HG03045 (cell line): ENCODE data around the gene MPRIP.
"Not testable (repeated sequence)": the region's sequence is repeated elsewhere in the genome, so short reads cannot be mapped to it uniquely, and the experiment has no call there.

Source experiments
- ATAC-seq: cut with Tn5 transposase; IDR thresholded peaks from one replicate; pipeline ENCODE4 v1.9.1; 2021; ENCODE audit warnings: mild to moderate bottlenecking, moderate library complexity; ENCODE audit not compliant: unreplicated experiment

The MPRIP gene

DNA sequence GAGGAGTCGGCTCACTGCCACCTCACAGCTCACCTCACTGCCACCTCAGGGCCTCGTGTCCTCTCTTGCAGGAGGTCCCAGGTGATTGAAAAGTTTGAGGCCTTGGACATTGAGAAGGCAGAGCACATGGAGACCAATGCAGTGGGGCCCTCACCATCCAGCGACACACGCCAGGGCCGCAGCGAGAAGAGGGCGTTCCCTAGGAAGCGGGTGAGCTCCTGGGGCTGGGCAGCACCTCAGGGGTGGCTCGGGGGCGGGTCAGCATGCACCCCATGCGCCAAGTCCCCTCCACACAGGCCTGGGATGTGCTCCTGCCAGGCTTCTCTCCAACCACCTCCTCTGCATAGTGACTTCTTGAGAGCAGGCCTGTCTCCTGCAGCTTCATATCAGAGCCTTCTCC lies 100.3 kb downstream of the MPRIP start:
- no peak for ATAC-seq

DNA sequence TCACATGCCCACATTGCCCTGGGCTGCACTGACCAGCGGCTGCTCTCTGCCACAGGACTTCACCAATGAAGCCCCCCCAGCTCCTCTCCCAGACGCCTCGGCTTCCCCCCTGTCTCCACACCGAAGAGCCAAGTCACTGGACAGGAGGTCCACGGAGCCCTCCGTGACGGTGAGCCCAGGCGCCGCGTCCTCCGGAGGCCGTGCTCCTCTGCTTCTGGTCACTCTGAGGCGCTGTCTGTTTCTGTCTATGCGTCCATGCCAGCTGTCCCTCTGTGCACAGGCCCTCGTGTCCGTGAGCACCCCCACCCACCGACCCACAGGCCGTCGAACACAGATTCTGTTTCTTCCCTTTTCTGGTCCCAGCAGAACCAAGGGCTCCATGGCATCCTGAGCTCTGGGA lies 101.2 kb downstream of the MPRIP start:
- no peak for ATAC-seq

DNA sequence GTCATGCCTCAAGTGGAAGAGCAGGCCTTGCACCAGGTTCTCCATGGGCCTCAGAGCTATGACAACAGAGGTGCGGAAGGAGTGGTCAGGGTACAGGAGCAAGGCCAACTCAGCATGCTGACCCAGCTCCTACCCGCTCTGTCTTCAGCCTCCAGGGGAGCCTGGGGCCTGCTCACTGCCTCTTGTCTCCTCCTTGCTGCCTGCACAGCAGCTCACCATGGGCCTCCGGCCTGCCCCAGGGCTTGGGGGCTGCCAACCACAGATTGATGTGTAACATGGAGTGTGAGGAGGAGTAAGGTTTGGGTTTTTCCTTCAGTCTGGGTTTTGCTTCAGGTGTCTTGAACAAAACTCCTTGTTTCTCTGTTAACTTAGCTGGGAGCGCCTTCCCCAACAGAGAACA lies 101.8 kb downstream of the MPRIP start:
- no peak for ATAC-seq

DNA sequence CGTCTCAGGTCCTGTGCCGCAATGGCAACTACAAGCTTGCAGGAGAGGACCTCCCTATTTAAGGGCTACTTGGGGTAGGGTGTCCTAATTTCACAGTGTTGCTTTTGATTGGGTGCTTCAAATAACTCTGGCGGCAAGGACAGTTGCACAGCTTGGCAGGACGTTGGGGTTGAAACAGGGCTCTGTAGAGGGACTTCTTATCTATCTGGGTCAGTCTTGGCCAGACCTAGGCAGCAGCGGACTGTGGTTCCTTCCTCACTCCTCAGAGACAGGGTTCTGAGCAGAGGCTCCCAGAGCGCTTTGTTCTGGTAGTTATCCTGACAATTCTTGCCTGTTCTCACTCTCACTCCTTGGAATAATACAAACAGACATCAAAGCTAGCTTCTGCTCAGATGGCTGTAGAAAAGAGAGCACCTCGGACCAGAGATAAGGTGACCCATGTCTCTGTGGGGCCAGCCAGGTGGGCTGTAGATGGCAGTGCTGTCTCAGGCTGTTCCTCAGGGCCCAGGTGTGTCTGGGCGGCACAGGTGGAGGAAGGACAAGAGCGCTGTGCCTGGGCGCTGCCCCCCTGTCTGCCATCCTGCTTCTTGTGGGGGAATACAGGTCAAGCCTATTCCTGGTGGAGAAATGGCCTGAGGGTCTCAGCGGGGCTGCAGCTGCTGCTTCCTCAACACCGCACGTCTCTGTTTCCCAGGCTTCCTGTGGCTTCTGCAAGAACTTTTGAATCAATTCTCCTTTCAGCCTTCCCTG lies 102.8 kb downstream of the MPRIP start:
- no peak for ATAC-seq

DNA sequence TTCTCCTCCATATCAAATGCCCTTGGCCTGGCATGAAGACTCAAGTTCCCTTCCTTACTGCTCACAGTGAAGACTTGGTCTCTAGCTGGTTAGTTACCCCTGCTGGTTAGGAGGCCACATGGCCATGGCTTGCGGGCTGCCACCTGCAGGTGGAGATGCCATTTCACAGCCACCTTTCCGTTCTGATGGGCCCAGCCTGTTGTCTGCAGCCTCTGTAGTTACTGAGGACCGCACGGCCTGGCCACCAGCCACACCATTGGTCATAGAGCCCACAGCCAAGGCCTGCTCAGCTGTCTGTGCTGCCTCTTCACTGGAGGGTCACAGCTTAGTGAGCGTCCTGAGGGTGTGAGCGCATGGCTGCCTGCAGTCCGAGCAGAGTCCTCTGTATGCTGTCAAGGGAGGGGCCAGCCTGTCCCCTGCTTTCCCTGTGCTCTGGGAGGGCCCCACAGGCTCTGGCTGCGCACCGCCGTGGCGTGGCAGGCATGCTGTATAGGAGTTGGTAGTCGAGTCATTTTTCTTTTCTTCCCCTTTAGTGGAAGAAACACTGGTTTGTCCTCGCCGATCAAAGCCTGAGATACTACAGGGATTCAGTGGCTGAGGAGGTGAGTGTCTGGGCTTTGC lies 104.6 kb downstream of the MPRIP start:
- no peak for ATAC-seq

DNA sequence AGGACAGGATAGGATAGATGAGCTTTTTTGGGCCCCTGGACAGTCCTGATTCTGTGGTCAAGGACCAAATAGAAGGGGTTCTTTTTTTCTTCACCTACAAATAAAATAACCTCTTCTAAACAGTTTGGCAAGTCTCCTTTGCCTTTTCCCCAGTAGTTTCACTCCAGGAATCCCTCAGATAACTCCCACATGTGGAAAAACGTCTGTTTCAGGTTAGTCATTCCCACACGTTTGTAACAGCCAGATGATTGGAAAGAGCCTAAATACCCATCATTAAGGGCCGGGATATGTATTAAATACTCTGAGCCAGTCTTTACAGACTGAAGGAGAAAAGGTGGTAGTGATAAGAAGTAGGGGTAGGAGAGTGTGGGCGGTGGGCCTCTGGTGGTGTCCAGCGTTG lies 105.6 kb downstream of the MPRIP start:
- no peak for ATAC-seq

DNA sequence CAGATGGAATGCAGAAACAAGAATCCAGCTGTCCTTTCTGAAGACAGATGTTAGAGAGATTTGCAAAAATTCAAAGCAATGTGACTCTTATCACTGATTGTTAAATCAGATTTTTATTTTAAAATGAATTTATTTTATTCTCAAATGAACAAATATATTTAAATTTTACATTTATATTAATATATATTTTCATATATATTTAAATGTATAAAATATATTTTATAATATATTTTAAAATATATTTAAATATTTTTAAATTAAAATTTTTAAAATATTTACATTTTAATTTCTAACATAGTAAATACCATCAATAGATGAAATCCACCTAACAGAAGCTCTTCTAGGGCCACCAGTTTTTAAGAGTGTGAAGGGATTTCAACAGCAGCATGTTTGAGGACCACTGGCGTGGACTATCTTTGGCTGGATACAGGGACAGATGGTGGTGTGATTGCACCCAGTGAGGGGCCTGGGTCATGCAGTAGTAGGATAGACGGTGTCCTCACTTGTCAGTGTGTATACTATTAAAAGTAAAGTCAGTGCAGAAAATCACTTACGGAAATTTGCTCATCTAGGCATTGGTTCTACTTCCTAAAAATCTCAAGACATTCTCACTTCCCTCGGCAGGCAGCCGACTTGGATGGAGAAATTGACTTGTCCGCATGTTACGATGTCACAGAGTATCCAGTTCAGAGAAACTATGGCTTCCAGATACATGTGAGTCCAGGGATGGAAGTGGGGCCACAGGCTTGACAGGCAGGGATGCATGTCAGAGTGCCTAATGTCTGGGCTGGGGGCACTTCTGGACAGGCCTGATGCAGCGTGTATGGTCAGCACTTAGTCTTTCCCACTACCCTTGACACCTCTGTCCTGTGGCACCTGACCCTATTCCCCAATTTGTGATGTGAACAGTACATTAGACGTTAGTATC lies 107.5 kb downstream of the MPRIP start:
- ATAC-seq = no peak

DNA sequence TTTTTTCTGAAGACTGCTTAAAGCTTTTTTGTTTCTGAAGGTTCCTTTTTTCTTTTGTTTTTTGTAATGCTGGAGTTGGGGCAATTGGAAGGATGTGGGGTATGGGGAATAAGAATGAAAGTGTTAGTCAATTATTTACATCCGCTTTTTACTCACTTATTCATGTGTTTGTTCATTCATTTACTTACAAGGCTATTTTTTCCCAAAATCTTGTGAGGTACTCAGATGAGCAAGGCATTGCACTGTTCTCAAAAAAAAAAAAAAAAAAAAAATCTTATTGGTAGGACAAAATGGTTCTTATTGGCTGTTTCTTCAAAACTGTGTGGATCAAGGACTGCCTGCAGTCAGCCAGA lies 108.2 kb downstream of the MPRIP start:
- ATAC-seq = no peak

DNA sequence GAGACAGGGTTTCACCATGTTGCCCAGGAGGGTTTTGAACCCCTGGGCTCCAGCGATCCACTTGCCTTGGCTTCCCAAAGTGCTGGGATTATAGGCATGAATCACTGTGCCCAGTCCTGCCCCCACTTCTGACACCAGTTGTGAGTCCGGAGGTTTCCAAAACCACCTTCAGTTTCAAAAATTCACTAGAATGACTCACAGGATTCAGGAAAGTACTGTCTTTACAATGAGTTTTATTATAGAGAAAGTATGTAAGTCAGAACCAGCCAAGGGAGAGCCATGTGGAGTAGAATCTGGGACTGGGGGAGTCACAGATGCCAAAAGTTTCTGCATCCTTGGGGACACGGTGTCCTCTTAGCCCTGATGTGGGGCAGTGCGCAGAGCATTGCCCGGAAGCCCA lies 108.8 kb downstream of the MPRIP start:
- no peak for ATAC-seq

DNA sequence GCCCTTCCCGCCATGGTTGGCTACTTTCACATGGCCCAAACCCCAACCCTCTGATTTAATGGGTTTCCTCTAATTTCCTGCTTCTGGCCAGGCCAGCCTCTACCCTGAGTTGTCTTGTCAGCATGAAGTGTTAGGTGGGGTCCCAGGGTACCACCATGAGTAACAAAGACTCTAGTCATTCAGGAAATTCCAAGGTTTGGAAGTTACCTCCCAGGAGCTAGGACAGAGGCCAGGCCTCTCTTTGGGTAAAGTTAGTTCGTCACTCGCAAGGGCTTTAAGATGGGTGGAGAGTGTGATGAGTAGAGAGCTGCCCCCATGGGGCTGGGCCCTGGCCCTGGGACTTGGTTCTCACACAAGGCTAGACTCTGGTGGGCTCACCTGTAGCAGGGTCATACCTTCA lies 109.3 kb downstream of the MPRIP start:
- ATAC-seq = no peak

DNA sequence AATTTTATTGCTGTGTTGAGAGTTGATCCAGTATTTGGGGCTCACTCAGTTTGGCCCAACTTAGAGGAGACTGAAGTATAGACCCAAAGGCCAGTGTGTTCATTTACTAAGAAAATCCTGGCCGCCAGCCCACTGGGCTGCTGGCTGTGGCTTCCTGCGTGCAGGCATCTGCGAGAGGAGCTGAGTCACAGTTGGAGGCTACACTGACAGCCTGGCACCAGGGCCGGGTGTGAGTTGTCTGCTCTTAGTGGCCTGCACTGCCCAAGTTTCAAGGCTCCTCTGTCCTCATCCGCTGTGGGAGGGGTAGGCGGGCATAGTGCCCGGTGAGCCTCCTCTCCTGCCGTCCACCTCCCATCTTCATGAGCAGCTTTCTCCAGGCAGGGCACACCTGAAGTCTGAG lies 109.7 kb downstream of the MPRIP start:
- no peak for ATAC-seq

DNA sequence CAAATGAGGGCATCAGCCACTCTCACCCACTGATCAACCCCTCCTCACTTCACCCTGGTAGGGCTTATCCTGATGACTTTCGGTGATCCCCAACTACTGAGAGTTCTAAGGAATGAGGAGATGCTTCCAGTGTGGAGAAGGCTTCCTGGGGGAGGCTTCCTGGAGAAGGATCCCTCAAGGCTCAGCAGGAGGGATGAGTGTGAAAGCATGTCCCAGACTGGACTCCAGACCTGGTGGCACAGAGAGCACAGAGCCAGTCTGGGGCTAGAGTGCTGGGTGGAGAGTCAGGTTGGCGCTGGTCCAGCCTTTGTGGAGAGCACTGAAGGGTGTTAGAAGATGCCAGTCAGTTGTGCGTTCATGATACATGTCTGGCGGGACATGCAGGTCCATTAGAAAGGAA lies 110.1 kb downstream of the MPRIP start:
- ATAC-seq = no peak

DNA sequence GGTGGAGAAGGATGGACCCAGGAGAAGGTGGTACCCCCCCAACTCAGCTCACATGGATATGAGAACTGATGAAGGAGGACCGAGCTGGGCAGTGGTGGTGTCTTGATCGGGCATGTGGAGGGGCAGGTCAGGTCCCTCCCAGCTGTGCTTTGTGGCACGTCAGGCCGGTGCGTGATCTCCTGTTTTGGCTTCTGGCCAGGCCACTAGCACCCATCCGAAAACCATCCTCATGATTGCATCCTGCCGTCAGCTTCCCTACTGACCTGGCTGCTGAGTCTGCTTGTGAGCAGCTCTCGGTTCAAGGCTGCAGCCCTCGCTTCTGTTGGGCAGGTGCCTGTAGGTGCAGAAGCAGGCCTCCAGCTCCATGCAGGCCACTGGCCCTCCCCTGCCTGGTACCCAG lies 110.8 kb downstream of the MPRIP start:
- no peak for ATAC-seq

DNA sequence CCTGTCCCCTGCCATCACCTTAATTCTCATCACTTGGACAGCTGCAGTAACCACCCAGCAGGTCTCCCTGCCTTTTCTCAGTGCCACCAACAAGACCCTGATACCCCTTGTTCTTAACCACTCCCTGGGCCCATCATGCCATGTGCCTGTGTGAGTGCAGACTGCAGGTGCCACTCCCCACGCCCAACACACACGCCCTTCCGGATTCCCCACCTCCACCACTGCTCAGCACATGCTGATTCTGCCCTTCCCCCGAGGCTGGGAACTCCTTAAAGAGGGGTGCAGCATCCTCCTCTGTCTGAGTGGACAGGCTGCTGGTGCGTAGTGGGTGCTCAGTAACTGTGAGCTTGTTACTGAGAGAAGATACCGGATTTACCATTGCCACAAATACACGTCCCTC lies 111.5 kb downstream of the MPRIP start:
- ATAC-seq = no peak

DNA sequence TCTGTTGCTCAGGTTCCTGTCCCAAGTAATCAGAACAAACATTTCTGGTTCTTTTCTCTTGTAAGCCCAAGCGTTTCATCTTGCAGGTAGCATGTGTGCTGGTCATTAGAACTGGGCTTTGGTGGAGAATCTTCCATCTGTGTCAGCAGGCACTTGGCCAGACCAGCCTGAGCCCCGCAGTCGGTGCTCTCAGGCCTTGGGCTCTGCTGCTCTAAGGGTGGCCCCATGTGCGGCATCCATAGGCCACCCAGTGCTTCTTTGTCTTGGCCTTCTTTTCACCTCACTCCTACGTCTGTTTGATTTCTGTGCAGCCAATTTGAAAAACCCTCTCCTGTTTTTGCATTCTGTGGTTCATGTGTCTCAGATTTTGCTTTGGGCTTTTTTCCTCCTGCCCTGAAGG lies 112.3 kb downstream of the MPRIP start:
- no peak for ATAC-seq

DNA sequence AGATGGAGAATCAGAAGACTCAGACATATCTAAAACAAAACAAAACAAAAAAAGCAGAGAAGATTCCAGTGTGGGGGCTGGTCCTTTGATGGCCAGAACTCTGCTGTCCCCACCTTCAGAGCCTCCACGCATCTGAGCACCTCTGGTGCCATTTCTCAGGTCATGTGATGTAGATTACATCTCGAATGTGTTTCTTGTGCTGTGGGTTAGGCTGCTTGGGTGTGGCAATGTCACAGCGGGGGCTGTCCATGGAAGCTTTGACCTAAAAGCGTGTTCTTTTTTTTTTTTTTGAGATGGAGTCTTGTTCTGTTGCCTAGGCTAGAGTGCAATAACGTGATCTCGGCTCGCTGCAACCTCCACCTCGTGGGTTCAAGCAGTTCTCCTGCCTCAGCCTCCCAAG lies 112.7 kb downstream of the MPRIP start:
- ATAC-seq = no peak

DNA sequence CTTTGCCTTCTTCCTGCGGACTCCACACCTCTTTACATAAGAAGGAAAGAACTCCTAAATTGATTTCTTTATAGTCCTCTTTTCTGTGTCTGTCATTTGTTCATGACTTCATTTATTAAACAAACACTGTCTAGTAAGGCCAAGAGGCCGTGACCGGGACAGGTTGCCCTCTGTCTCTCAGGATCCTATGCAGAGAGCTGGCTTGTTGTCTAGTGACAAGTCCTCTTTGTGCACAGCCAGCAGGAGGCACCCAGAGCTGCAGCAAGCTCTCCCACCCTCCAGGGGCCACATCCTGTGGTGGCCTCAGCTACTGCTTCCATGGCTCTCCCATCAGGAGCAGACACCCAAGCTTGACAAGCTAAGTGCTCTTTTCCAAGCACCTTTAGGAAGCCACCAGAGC lies 113.3 kb downstream of the MPRIP start:
- ATAC-seq = no peak

DNA sequence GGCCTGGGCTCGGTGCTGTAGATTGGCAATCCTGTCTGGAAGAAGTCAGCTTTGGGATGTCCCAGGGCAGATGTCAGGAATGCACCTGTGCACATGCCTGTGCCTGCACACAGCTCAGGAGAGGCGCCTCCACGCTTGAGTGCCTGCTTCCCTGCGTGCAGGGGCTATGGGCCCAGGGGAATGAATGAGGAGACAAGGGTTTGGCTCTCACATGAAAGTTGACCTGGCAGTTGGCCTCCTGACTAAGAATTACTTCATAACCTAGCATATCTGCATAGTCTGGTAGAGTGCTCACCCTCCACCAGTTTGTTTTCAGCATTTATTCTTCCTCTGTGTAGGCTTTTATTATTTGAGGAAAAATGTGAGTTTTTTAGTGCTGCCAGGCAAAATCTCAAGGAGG lies 113.8 kb downstream of the MPRIP start:
- no peak for ATAC-seq

DNA sequence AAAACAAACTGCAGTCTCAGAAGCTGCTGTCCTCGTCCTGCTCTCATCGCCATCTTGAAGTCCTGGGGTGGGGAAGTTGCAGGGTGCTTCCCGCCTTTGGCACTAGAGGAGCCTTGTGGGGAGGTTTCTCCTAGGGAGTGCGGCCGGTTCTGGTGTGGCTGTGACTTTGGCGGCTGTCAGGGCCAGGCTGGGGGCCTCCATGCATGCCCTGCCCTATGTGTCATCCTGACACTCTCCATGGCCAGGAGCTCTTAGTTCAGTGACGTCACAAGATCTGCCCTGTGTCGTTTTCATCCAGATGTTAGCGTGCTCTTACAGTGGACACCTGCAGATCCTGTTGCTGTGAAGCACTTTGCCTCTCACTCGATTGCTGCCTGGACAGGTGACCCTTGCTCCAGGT lies 114.3 kb downstream of the MPRIP start:
- ATAC-seq = no peak

DNA sequence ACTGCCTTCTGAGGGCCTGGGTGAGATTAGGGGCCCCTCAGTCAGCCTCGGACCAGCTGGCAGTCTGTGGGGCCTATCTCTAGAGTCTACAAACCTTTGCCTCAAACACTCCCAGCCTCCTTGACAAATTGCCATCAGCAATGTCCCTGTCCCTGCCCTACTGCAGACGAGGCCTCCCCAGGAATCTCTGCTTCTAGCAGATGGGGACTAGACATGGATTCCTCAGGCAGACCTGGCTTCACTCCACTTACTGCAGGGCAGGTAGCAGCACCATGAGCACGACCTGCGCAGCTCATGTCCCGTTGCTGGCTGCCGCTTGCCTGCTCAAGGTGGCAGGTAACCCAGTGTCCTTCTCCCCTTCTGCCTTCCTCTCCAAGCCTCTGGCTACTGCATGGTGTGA lies 114.8 kb downstream of the MPRIP start:
- ATAC-seq = no peak

DNA sequence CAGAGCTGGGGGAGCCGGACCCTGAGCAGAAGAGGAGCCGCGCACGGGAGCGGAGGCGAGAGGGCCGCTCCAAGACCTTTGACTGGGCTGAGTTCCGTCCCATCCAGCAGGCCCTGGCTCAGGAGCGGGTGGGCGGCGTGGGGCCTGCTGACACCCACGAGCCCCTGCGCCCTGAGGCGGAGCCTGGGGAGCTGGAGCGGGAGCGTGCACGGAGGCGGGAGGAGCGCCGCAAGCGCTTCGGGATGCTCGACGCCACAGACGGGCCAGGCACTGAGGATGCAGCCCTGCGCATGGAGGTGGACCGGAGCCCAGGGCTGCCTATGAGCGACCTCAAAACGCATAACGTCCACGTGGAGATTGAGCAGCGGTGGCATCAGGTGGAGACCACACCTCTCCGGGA lies 116.2 kb downstream of the MPRIP start:
- not testable (repeated sequence) for ATAC-seq

DNA sequence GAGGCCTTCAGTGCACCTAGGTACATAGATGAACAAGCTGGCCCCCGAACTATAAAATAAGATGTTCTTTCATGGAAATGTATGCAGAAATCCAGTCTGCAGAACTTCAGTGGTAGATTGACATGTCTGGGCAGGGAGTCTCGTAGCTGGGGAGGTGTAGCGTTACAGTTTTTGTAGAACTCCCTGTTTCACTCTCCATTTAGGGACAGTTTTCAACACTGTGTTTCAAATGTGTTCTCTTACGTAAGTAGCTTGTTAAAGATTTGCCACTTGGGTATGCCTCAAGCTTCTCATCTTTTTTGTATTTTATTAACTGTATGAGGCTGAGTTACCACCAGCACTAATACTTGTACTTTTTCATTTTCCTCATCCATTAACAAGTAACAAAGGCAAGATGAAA lies 117.3 kb downstream of the MPRIP start:
- no peak for ATAC-seq
